Measurements from ENCODE around the gene STAT5B. TPM values are rescaled to one million over a fixed set of nuclear protein-coding genes. Genes with fewer than 3 reads are reported as not detected.

The STAT5B gene
- total and polyA plus RNA-seq, 11 donors, result 13.0 to 51.9 (median 31.4) TPM

DNA sequence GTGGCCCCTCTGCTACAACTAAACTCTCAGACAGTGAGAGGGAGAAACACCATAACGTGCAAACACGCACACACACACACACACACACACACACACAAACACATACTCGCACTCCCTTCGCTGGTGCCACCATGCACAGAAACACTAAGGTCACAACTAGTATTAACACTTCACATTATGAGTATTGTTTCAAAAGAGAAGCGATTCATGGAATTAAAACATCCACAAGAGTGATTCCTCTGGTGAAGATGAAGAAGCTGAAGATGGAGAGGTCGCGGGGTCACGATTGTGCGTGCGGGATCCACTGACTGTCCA is 74.8 kb downstream of the STAT5B start:
- WGBS, 4 donors, result 87 to 91% (median 90%) methylated on average over 10 of the region's 10 CpGs
- no peaks in the 10 kb centered on the region for H3K27me3 ChIP-seq
- H3K27ac ChIP-seq, result no peak overlapping the region
- peaks cover 0 to 72% (median 58%) of the 10 kb centered on the region in 9 donors for H3K36me3 ChIP-seq
- TF ChIP-seq, protein P1, sequence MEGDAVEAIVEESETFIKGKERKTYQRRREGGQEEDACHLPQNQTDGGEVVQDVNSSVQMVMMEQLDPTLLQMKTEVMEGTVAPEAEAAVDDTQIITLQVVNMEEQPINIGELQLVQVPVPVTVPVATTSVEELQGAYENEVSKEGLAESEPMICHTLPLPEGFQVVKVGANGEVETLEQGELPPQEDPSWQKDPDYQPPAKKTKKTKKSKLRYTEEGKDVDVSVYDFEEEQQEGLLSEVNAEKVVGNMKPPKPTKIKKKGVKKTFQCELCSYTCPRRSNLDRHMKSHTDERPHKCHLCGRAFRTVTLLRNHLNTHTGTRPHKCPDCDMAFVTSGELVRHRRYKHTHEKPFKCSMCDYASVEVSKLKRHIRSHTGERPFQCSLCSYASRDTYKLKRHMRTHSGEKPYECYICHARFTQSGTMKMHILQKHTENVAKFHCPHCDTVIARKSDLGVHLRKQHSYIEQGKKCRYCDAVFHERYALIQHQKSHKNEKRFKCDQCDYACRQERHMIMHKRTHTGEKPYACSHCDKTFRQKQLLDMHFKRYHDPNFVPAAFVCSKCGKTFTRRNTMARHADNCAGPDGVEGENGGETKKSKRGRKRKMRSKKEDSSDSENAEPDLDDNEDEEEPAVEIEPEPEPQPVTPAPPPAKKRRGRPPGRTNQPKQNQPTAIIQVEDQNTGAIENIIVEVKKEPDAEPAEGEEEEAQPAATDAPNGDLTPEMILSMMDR (IDR thresholded peaks at IDR 0.05), result no peak
- TF ChIP-seq POLR2A (IDR thresholded peaks at IDR 0.05), result no peak
- intact Hi-C loops (cut with DNase I), result no loop called here
- ATAC-seq, result no peak
- no peak overlapping the region for H3K4me3 ChIP-seq
- peaks cover 0 to 14% (median 9%) of the 10 kb centered on the region in 12 donors for H3K4me1 ChIP-seq
- no peak for DNase-seq
- no peaks in the 10 kb centered on the region for H3K9me3 ChIP-seq

- ATAC-seq (peak; percentile 88 to 96 (median 96)), DNase-seq (peak; percentile 57 to 82 (median 73))
- no peak for TF ChIP-seq POLR2A (IDR thresholded peaks at IDR 0.05)
- TF ChIP-seq, protein P1 (IDR thresholded peaks at IDR 0.05), result no peak
- Histone ChIP-seq H3K36me3 (peaks cover 0 to 67% (median 52%) of the 10 kb centered on the region in 9 donors), H3K4me3 (no peak overlapping the region), H3K27me3 (no peaks in the 10 kb centered on the region), H3K9me3 (no peaks in the 10 kb centered on the region), H3K4me1 (peaks cover 0 to 14% (median 9%) of the 10 kb centered on the region in 12 donors), H3K27ac (peak overlapping the region in 7 of 12 donors; percentile 12 to 50 (median 24))
- WGBS, 4 donors, result 35 to 44% (median 41%) methylated on average over 14 of the region's 14 CpGs
- intact Hi-C loops (cut with DNase I), result no loop called here
Observed at GRCh38 chr17:42200706-42201457, 75.3 kb downstream of the STAT5B start.

DNA sequence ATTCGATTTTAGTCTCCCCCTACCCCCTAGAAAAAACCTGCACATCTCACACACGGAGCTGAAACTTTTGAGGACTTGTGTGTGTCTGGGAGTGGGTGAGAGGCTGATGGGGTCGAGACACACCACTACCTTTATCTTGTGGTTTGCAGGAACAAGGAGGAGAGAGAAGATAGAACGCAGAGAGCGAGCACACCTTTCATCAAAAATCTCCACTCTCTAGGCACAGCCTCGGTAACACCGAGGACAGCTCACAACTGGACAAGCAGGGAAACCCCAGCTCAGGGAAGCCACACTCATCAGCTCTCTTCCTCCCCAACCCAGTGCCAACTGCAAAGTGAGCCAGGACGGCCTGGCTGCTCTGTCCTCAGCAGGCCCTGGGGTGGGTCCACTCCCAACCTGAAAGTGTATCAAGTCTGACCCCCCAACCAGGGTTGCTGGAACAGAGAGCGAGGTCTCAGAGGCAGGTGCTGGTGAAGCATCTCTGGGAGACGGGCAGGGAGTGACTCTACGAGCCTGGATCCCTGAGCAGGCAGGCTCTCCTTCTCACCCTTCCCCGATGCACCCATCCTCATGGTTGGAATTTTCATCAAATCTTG is 76.7 kb downstream of the STAT5B start:
- H3K36me3 ChIP-seq, result peaks cover 0 to 53% (median 39%) of the 10 kb centered on the region in 9 donors
- H3K27me3 ChIP-seq, result no peaks in the 10 kb centered on the region
- no peak for ATAC-seq
- WGBS, 4 donors, result 76 to 84% (median 78%) methylated on average over 11 to 12 of the region's 12 CpGs
- H3K4me3 ChIP-seq, result no peak overlapping the region
- H3K9me3 ChIP-seq, result no peaks in the 10 kb centered on the region
- intact Hi-C loops (cut with DNase I), result loop anchor here in 1 of 10 donors (10.0 kb wide), 1 partner anchor 85 kb away; the partner anchor contains the start of gene STAT5A
- no peak for DNase-seq
- TF ChIP-seq, protein P1 (IDR thresholded peaks at IDR 0.05), result no peak
- TF ChIP-seq POLR2A (IDR thresholded peaks at IDR 0.05), result no peak
- peak overlapping the region in 1 of 12 donors; percentile 66 for H3K27ac ChIP-seq
- H3K4me1 ChIP-seq, result peaks cover 0 to 17% (median 11%) of the 10 kb centered on the region in 12 donors

DNA sequence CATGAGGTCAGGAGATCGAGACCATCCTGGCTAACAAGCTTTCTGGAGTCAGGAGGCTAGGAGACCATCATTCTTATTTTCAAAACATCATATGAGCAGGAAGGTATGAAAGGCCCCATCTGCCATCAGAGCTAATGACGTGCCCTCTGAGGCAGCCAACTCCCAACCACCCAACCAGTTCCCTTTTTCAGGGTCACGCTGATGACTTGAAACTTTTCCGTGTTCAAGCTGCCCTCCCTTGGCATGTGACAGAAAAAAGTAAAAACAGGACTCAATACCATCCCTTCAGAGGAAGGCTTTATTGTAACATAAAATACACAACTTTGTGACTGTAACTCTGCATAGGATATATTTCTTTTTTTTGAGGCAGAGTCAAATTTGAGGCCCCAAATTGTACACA is 77.3 kb downstream of the STAT5B start:
- Histone ChIP-seq H3K27ac (peak overlapping the region in 2 of 12 donors; percentile 21 to 66), H3K4me3 (no peak overlapping the region), H3K36me3 (peaks cover 0 to 47% (median 32%) of the 10 kb centered on the region in 9 donors), H3K9me3 (no peaks in the 10 kb centered on the region), H3K4me1 (peaks cover 0 to 20% (median 12%) of the 10 kb centered on the region in 12 donors), H3K27me3 (no peaks in the 10 kb centered on the region)
- WGBS, 4 donors, result 81 to 89% (median 83%) methylated on average over 4 of the region's 4 CpGs
- DNase-seq (no peak), ATAC-seq (no peak)
- intact Hi-C loops (cut with DNase I), result loop anchor here in 1 of 10 donors (10.0 kb wide), 1 partner anchor 86 kb away; the partner anchor contains the start of gene STAT5A
- no peak for TF ChIP-seq POLR2A (IDR thresholded peaks at IDR 0.05)
- TF ChIP-seq, protein P1 (IDR thresholded peaks at IDR 0.05), result no peak
